ENCODE measurements around the gene RPS25. TPM values are rescaled to one million over a fixed set of nuclear protein-coding genes. Genes with fewer than 3 reads are reported as not detected.

Gene RPS25
- total RNA-seq, 1 donor from 2014 or later = 857 TPM

- intact Hi-C loops (cut with DNase I) = no loop called here
- Histone ChIP-seq H3K4me3 (no peak overlapping the region), H3K9me3 (no peaks in the 10 kb centered on the region), H3K27me3 (no peaks in the 10 kb centered on the region), H3K4me1 (no peaks in the 10 kb centered on the region), H3K27ac (no peak overlapping the region), H3K36me3 (peaks cover 64 to 81% of the 10 kb centered on the region in 2 donors)
- DNase-seq (ENCODE audit: low spot score in 2 of 2) = no peak
- TF ChIP-seq CTCF (IDR thresholded peaks at IDR 0.05) = no peak
Observed at GRCh38 chr11:119006656-119007055, 11.5 kb downstream of the RPS25 start.

- TF ChIP-seq CTCF (IDR thresholded peaks at IDR 0.05) = no peak
- H3K9me3 ChIP-seq = no peaks in the 10 kb centered on the region
- DNase-seq (ENCODE audit: low spot score in 2 of 2) = no peak
- peaks cover 24 to 54% of the 10 kb centered on the region in 2 donors for H3K36me3 ChIP-seq
- H3K27me3 ChIP-seq = no peaks in the 10 kb centered on the region
- intact Hi-C loops (cut with DNase I) = no loop called here
- H3K4me3 ChIP-seq = no peak overlapping the region
- no peak overlapping the region for H3K27ac ChIP-seq
- peaks cover 9 to 20% of the 10 kb centered on the region in 2 donors for H3K4me1 ChIP-seq
Observed at GRCh38 chr11:119000906-119001305, 17.2 kb downstream of the RPS25 start.

- TF ChIP-seq CTCF (IDR thresholded peaks at IDR 0.05) = no peak
- Histone ChIP-seq H3K27ac (peak overlapping the region; percentile 91 to 93), H3K9me3 (no peaks in the 10 kb centered on the region), H3K4me3 (peak overlapping the region; percentile 81 to 91), H3K27me3 (no peaks in the 10 kb centered on the region), H3K36me3 (peaks cover 20 to 35% of the 10 kb centered on the region in 2 donors), H3K4me1 (peaks cover 9 to 20% of the 10 kb centered on the region in 2 donors)
- no peak for DNase-seq (ENCODE audit: low spot score in 2 of 2)
- intact Hi-C loops (cut with DNase I) = loop anchor here (1.0 to 2.0 kb wide), 3 partner anchors 19 to 70 kb away; partner anchors contain the start of genes RPS25, SLC37A4 and TRAPPC4
Observed at GRCh38 chr11:118998822-118999221, 19.3 kb downstream of the RPS25 start.

GRCh38 chr11:118998388-118998717, 19.8 kb downstream of the RPS25 start:
- DNase-seq (ENCODE audit: low spot score in 2 of 2) = no peak
- Histone ChIP-seq H3K27ac (peak overlapping the region; percentile 91 to 93), H3K36me3 (peaks cover 15 to 34% of the 10 kb centered on the region in 2 donors), H3K4me3 (peak overlapping the region; percentile 81 to 91), H3K27me3 (no peaks in the 10 kb centered on the region), H3K4me1 (peaks cover 9 to 20% of the 10 kb centered on the region in 2 donors), H3K9me3 (no peaks in the 10 kb centered on the region)
- intact Hi-C loops (cut with DNase I) = loop anchor here (1.0 to 2.0 kb wide), 3 partner anchors 20 to 70 kb away; partner anchors contain the start of genes RPS25, SLC37A4 and TRAPPC4
- no peak for TF ChIP-seq CTCF (IDR thresholded peaks at IDR 0.05)

- TF ChIP-seq CTCF (IDR thresholded peaks at IDR 0.05) = no peak
- Histone ChIP-seq H3K9me3 (no peaks in the 10 kb centered on the region), H3K27me3 (no peaks in the 10 kb centered on the region), H3K27ac (peak within 1 kb of the TSS; percentile 91 to 93), H3K4me1 (peaks cover 9 to 20% of the 10 kb centered on the region in 2 donors), H3K4me3 (peak within 1 kb of the TSS; percentile 81 to 91), H3K36me3 (peaks cover 11 to 31% of the 10 kb centered on the region in 2 donors)
- DNase-seq (ENCODE audit: low spot score in 2 of 2) = peak; percentile 81 to 97
- intact Hi-C loops (cut with DNase I) = loop anchor here (1.0 to 2.0 kb wide), 3 partner anchors 20 to 71 kb away; partner anchors contain the start of genes RPS25, SLC37A4 and TRAPPC4
Observed at GRCh38 chr11:118997627-118998387, 20.3 kb downstream of the RPS25 start, which contains the start of gene CENATAC. Gene CENATAC (plus strand): TSS chr11:118998138. CDS start chr11:118998198, 60 bp downstream.

All from ascending aorta (tissue), 2 donors.